Measurements from ENCODE around the gene CDH12. TPM values are rescaled to one million over a fixed set of nuclear protein-coding genes. Genes with fewer than 3 reads are reported as not detected.
"Not testable (repeated sequence)": the region's sequence is repeated elsewhere in the genome, so short reads cannot be mapped to it uniquely, and the experiment has no call there.

CDH12 gene
- total and polyA plus RNA-seq, 7 donors = not detected

GRCh38 chr5:22896152-22896551, 43.0 kb upstream of the CDH12 start:
- no peak overlapping the region for H3K27ac ChIP-seq
- H3K4me1 ChIP-seq = no peaks in the 10 kb centered on the region
- no peaks in the 10 kb centered on the region for H3K9me3 ChIP-seq
- no peak for ATAC-seq
- H3K36me3 ChIP-seq (ENCODE audit: insufficient read depth in 1 of 2, low read depth in 1 of 2) = no peaks in the 10 kb centered on the region
- no peak overlapping the region for H3K4me3 ChIP-seq
- DNase-seq = no peak
- no peaks in the 10 kb centered on the region for H3K27me3 ChIP-seq (ENCODE audit: insufficient read depth in 3 of 3, low read length in 2 of 3)
- WGBS, 3 donors = 61 to 62% (median 62%) methylated on average over 5 of the region's 5 CpGs
- no peak for TF ChIP-seq CTCF (IDR thresholded peaks at IDR 0.05)
- intact Hi-C loops (cut with DNase I) = no loop called here

- Histone ChIP-seq H3K4me3 (no peak overlapping the region), H3K9me3 (no peaks in the 10 kb centered on the region), H3K27ac (no peak overlapping the region), H3K4me1 (no peaks in the 10 kb centered on the region), H3K27me3 (ENCODE audit: insufficient read depth in 3 of 3, low read length in 2 of 3) (no peaks in the 10 kb centered on the region), H3K36me3 (ENCODE audit: insufficient read depth in 1 of 2, low read depth in 1 of 2) (no peaks in the 10 kb centered on the region)
- intact Hi-C loops (cut with DNase I) = no loop called here
- no peak for TF ChIP-seq CTCF (IDR thresholded peaks at IDR 0.05)
- ATAC-seq (no peak), DNase-seq (no peak)
- 62 to 74% (median 69%) methylated on average over 4 of the region's 4 CpGs for WGBS, 3 donors
Measured at GRCh38 chr5:22892441-22892840, 39.3 kb upstream of the CDH12 start.

- Histone ChIP-seq H3K27me3 (ENCODE audit: insufficient read depth in 3 of 3, low read length in 2 of 3) (no peaks in the 10 kb centered on the region), H3K4me3 (no peak overlapping the region), H3K36me3 (ENCODE audit: insufficient read depth in 1 of 2, low read depth in 1 of 2) (no peaks in the 10 kb centered on the region), H3K27ac (no peak overlapping the region), H3K9me3 (no peaks in the 10 kb centered on the region), H3K4me1 (no peaks in the 10 kb centered on the region)
- no peak for TF ChIP-seq CTCF (IDR thresholded peaks at IDR 0.05)
- intact Hi-C loops (cut with DNase I) = no loop called here
- DNase-seq (no peak), ATAC-seq (no peak)
- 72 to 87% (median 77%) methylated on average over 2 of the region's 2 CpGs for WGBS, 3 donors
Measured at GRCh38 chr5:22889720-22890119, 36.6 kb upstream of the CDH12 start.

- no peak overlapping the region for H3K4me3 ChIP-seq
- no peaks in the 10 kb centered on the region for H3K36me3 ChIP-seq (ENCODE audit: insufficient read depth in 1 of 2, low read depth in 1 of 2)
- no peak for ATAC-seq
- no peaks in the 10 kb centered on the region for H3K27me3 ChIP-seq (ENCODE audit: insufficient read depth in 3 of 3, low read length in 2 of 3)
- no peak for TF ChIP-seq CTCF (IDR thresholded peaks at IDR 0.05)
- no peaks in the 10 kb centered on the region for H3K4me1 ChIP-seq
- WGBS, 3 donors = 72 to 82% (median 81%) methylated on average over 3 of the region's 3 CpGs
- intact Hi-C loops (cut with DNase I) = no loop called here
- no peak overlapping the region for H3K27ac ChIP-seq
- DNase-seq = no peak
- H3K9me3 ChIP-seq = no peaks in the 10 kb centered on the region
Measured at GRCh38 chr5:22887566-22887965, 34.4 kb upstream of the CDH12 start.

- H3K27ac ChIP-seq; ATAC-seq; H3K9me3 ChIP-seq; H3K4me3 ChIP-seq; intact Hi-C loops (cut with DNase I); H3K27me3 ChIP-seq (ENCODE audit: insufficient read depth in 3 of 3, low read length in 2 of 3); DNase-seq; H3K4me1 ChIP-seq; H3K36me3 ChIP-seq (ENCODE audit: insufficient read depth in 1 of 2, low read depth in 1 of 2): not testable (repeated sequence)
- 85 to 90% (median 86%) methylated on average over 5 of the region's 5 CpGs for WGBS, 3 donors
Measured at GRCh38 chr5:22858911-22859310, 5.8 kb upstream of the CDH12 start.

Data from psoas muscle (tissue), 8 donors.